ENCODE measurements around the gene NECAB2.

GRCh38 chr16:84041881-84042280 lies 73.8 kb downstream of the NECAB2 start:
- TF ChIP-seq CTCF (conservative IDR thresholded peaks at IDR 0.05 in 1 of 2, IDR thresholded peaks at IDR 0.05 in 1 of 2; ENCODE audit: extremely low read depth in 1 of 2, insufficient read depth in 1 of 2, low read depth in 1 of 2, low read length in 2 of 2) (no peak), EZH2 (IDR thresholded peaks at IDR 0.05; ENCODE audit: borderline replicate concordance, low read length) (no peak)

All from mammary epithelial cell (primary cell).